NCI-H2227 treated with DMSO at 0.1 percent for 48 hours (cell line): ENCODE measurements around the gene PDPN.
A peak's percentile ranks its signal among the peaks of the same experiment; 100 is the strongest.

Experiments used
- DNase-seq: peaks from one replicate; lab custom pipeline; 2025; lab: John Stamatoyannopoulos, UW

The PDPN gene

GRCh38 chr1:13577846-13578245 is 5.8 kb upstream of the PDPN start:
- DNase-seq = no peak

- no peak for DNase-seq
Observed at GRCh38 chr1:13581446-13581845, 2.2 kb upstream of the PDPN start.

GRCh38 chr1:13582713-13583443 is 754 bp upstream of the PDPN start:
- DNase-seq = no peak

GRCh38 chr1:13583966-13584791 is 547 bp downstream of the PDPN start:
- peak; percentile 0 for DNase-seq

GRCh38 chr1:13584876-13585611 is 1.4 kb downstream of the PDPN start:
- no peak for DNase-seq

- no peak for DNase-seq
Observed at GRCh38 chr1:13585612-13585991, 2.0 kb downstream of the PDPN start.

GRCh38 chr1:13586001-13586400 is 2.4 kb downstream of the PDPN start:
- DNase-seq = no peak

GRCh38 chr1:13587256-13588030 is 3.8 kb downstream of the PDPN start:
- no peak for DNase-seq

GRCh38 chr1:13588946-13589796 is 5.5 kb downstream of the PDPN start:
- DNase-seq = no peak

GRCh38 chr1:13590486-13590885 is 6.9 kb downstream of the PDPN start:
- no peak for DNase-seq

GRCh38 chr1:13593511-13594131 is 10.0 kb downstream of the PDPN start:
- no peak for DNase-seq

- no peak for DNase-seq
Observed at GRCh38 chr1:13595411-13595810, 11.8 kb downstream of the PDPN start.

GRCh38 chr1:13597166-13597565 is 13.5 kb downstream of the PDPN start:
- no peak for DNase-seq

GRCh38 chr1:13600762-13601453 is 17.3 kb downstream of the PDPN start:
- no peak for DNase-seq

GRCh38 chr1:13604176-13604575 is 20.5 kb downstream of the PDPN start:
- DNase-seq = no peak

- DNase-seq = no peak
Observed at GRCh38 chr1:13604721-13605120, 21.1 kb downstream of the PDPN start.

- no peak for DNase-seq
Observed at GRCh38 chr1:13605159-13605558, 21.5 kb downstream of the PDPN start.

GRCh38 chr1:13607002-13607401 is 23.4 kb downstream of the PDPN start:
- DNase-seq = no peak

GRCh38 chr1:13616234-13616633 is 32.6 kb downstream of the PDPN start:
- DNase-seq = no peak

GRCh38 chr1:13617108-13617507 is 33.5 kb downstream of the PDPN start:
- DNase-seq = no peak
